AG04449 (cell line): Measurements from ENCODE around the gene ISOC2.
"Not testable (repeated sequence)": the region's sequence is repeated elsewhere in the genome, so short reads cannot be mapped to it uniquely, and the experiment has no call there.

Experiments
- CTCF ChIA-PET: fragments of 350-600 bp; formaldehyde crosslinking; extraction: SDS; loops from one replicate; lab custom pipeline; 2021; ENCODE audit warnings: antibody characterized with exemption; lab: Yijun Ruan, JAX
- POLR2A ChIA-PET: fragments of 400-600, 350-600 bp; formaldehyde crosslinking; extraction: SDS; loops from one replicate; lab custom pipeline; 2020; ENCODE audit warnings: antibody characterized with exemption, inconsistent platforms; lab: Yijun Ruan, JAX
- DNase-seq: peaks from one replicate; pipeline ENCODE4 v3.0.0-alpha.2; 2010; ENCODE audit warnings: low read depth, low spot score
- H3K4me3 ChIP-seq: 2 replicates; pipeline ENCODE4 v1.5.1; 2011; ENCODE audit warnings: low read depth, mild to moderate bottlenecking, control low read depth, low read length
- TF ChIP-seq, protein P1 (sequence below): IDR thresholded peaks from one replicate; pipeline ENCODE4 v1.5.1; 2011; ENCODE audit warnings: mild to moderate bottlenecking, moderate library complexity, low read length, control low read depth, inconsistent platforms; ENCODE audit not compliant: insufficient read depth; ENCODE audit errors: missing control alignments

The ISOC2 gene

DNA sequence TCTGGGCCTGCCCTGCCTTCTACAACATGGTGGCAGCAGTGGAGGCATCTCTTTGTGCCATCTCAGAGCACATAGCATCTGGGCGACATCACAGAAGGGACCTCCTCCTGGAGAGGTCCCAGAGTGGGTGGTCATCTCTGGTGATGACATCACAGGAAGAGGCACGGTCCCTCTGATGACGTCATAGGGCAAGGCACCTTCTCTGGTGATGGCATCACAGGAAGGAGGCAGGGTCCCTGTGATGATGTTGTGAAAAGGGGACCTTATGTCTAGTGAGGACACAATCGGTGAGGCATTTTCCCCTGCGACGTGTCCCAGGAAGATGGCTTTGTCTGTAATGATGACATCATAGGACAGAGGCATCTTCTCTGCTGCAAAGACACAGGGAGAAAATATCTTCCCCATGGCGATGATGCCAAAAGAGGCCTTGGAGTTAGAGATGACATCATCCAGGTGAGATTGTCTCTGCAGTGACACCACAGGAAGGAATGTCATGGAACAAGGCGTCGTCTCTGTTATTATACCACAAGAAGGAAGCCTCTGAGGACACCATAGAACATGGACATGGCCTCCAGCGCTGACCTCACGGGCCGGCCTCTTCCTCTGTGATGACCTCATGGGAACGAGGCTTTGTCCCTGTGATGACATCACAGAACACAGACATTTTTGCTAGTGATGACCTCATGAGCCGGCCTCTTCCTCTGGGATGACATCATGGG is 29.0 kb downstream of the ISOC2 start:
- ChIA-PET POLR2A (no interaction called here), CTCF (no interaction called here)
- DNase-seq, result no peak
- TF ChIP-seq, protein P1, sequence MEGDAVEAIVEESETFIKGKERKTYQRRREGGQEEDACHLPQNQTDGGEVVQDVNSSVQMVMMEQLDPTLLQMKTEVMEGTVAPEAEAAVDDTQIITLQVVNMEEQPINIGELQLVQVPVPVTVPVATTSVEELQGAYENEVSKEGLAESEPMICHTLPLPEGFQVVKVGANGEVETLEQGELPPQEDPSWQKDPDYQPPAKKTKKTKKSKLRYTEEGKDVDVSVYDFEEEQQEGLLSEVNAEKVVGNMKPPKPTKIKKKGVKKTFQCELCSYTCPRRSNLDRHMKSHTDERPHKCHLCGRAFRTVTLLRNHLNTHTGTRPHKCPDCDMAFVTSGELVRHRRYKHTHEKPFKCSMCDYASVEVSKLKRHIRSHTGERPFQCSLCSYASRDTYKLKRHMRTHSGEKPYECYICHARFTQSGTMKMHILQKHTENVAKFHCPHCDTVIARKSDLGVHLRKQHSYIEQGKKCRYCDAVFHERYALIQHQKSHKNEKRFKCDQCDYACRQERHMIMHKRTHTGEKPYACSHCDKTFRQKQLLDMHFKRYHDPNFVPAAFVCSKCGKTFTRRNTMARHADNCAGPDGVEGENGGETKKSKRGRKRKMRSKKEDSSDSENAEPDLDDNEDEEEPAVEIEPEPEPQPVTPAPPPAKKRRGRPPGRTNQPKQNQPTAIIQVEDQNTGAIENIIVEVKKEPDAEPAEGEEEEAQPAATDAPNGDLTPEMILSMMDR, result no peak
- H3K4me3 ChIP-seq, result no peak overlapping the region

DNA sequence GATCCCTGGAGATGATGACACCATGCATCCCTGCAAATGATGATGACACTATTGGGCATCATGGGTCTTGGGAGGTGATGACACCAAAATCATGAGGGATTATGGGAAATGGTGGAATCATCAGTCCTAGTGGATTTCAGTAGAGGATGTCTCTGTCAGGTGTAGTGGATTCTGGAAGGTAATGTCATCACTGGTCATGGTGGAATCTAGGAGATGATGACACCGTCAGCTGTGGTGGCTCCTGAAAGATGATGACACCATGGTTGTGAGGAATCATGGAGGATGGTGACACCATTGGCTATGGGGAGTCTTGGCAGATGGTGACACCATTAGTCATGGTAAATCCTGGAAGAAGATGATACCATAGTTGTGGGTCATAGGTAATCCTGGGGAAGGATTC is 30.3 kb downstream of the ISOC2 start:
- H3K4me3 ChIP-seq, result no peak overlapping the region
- TF ChIP-seq, protein P1, result no peak
- ChIA-PET CTCF (no interaction called here), POLR2A (no interaction called here)
- no peak for DNase-seq

DNA sequence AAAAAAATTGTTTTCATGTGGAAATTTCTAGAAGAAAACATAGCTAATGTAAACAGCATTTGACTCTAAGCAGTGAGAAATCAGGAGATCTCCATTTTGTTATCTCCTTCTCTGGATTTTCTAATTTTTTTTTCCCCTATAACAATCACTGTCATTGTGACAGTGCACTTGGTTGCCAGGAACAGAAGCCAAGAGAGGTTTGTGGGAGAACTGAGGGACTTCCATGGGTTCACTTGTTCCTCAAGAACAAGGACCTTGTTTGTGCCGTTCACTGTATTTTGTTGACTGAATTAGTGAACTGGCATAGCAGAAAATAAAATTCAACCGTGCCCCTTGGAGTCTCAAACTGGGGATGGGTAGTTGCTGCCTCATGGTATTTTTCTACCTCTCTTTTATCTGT is 35.4 kb downstream of the ISOC2 start:
- ChIA-PET POLR2A (no interaction called here), CTCF (interaction anchor here (1.1 to 4.2 kb wide), 3 partner anchors 8 to 78 kb away, joined by 3 to 21 read pairs (median 5); no protein-coding TSS in a partner anchor)
- TF ChIP-seq, protein P1, result no peak
- H3K4me3 ChIP-seq, result no peak overlapping the region
- no peak for DNase-seq

DNA sequence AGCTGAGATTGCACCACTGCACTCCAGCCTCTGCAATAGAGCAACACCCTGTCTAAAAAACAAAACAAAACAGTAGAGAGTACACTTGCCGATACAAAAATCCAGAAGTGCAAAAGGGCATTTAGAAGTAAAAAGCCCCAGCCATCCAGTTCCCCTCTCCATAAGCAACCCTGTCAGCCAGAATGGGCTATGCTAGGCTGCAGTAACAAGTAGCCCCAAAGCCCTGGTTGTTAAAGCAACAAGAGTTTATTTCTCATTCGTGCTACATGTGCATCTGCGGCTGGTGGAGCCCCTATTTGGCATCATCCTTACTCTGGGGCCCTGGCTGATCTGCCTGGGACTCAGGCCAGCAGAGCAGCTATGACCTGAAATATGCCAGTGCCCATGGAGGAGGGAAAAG is 36.9 kb downstream of the ISOC2 start:
- TF ChIP-seq, protein P1, result no peak
- DNase-seq, result no peak
- ChIA-PET POLR2A (no interaction called here), CTCF (interaction anchor here (0.6 to 2.2 kb wide), 6 partner anchors 43 to 283 kb away, joined by 3 to 7 read pairs (median 3); no protein-coding TSS in a partner anchor)
- no peak overlapping the region for H3K4me3 ChIP-seq

DNA sequence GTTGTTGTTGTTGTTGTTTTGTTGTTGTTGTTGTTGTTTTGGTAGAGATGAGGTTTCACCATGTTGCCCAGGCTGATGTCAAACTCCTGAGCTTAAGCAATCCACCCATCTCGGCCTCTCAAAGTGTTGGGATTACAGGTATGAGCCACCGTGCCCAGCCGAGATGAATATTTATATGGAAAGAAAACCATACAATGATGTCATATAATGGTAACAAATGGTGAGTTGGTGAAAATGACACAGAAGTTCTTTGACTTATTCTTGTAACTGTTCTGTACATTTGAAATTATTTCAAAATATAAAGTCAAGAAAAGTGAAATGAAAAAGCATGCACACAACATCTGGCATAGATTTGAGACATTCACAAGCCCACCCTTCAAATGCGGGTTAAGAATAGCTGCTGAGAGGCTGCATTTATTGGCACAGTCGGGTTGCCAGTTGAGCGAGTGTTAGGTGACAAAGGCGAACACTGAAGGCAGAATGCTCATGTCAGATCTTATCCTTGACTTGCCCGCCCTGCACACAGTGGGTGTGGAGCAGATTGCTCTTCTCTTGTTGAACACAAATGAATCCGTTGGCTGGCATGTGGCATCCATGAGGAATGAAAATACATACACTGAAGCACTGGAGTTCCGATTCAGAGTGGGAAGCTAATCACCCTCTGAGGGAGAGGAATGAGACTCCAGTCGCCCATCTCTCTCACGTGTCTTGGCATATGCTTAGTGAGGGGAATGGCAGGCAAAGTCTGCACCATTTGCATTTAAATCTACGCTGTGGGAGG is 38.0 kb downstream of the ISOC2 start:
- DNase-seq, result no peak
- ChIA-PET POLR2A (no interaction called here), CTCF (interaction anchor here (1.0 to 2.2 kb wide), 4 partner anchors 81 to 282 kb away, joined by 3 to 7 read pairs (median 5); no protein-coding TSS in a partner anchor)
- TF ChIP-seq, protein P1, result no peak
- H3K4me3 ChIP-seq, result no peak overlapping the region

DNA sequence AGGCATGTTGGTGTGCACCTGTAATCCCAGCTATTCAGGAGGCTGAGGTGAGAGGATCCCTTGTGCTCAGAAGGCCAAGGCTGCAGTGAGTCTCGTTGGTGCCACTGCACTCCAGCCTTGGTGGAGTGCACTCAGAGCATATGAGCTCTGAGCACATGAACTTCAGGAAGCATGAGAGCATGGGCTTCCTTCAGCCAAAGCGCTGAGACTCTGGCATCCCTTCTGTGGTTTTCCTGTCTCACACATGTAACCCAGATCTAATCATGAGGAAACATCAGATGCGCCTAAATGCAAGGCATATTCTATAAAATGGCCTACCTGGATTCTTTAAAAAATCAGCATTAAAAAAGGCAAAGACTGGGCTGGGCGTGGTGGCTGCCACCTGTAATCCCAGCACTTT is 40.2 kb downstream of the ISOC2 start:
- CTCF ChIA-PET, result interaction anchor here (4.3 to 4.5 kb wide), 2 partner anchors 84 to 119 kb away, joined by 28 to 33 read pairs; no protein-coding TSS in a partner anchor
- H3K4me3 ChIP-seq, POLR2A ChIA-PET, DNase-seq: not testable (repeated sequence)
